ENCODE measurements around the gene CBFA2T3.

GRCh38 chr16:88999457-89000206 is 22.6 kb upstream of the CBFA2T3 start:
- TF ChIP-seq ZNF274 (IDR thresholded peaks at IDR 0.05; ENCODE audit: low read depth, low read length) (no peak), SUZ12 (IDR thresholded peaks at IDR 0.05; ENCODE audit: extremely low read depth, insufficient read depth, insufficient read length) (no peak)
